ENCODE data around the gene EPC1. TPM values are rescaled to one million over a fixed set of nuclear protein-coding genes. Genes with fewer than 3 reads are reported as not detected.

Gene EPC1
- total RNA-seq, 1 donor from 2014 or later, result 36.0 TPM

GRCh38 chr10:32386623-32387260 is 39.8 kb upstream of the EPC1 start:
- Histone ChIP-seq H3K4me1 (no peaks in the 10 kb centered on the region), H3K27me3 (no peaks in the 10 kb centered on the region), H3K36me3 (no peaks in the 10 kb centered on the region), H3K4me3 (no peak overlapping the region), H3K9me3 (no peaks in the 10 kb centered on the region), H3K27ac (no peak overlapping the region)
- intact Hi-C loops (cut with DNase I), result no loop called here
- DNase-seq (no peak), ATAC-seq (no peak)
- TF ChIP-seq, protein P1, sequence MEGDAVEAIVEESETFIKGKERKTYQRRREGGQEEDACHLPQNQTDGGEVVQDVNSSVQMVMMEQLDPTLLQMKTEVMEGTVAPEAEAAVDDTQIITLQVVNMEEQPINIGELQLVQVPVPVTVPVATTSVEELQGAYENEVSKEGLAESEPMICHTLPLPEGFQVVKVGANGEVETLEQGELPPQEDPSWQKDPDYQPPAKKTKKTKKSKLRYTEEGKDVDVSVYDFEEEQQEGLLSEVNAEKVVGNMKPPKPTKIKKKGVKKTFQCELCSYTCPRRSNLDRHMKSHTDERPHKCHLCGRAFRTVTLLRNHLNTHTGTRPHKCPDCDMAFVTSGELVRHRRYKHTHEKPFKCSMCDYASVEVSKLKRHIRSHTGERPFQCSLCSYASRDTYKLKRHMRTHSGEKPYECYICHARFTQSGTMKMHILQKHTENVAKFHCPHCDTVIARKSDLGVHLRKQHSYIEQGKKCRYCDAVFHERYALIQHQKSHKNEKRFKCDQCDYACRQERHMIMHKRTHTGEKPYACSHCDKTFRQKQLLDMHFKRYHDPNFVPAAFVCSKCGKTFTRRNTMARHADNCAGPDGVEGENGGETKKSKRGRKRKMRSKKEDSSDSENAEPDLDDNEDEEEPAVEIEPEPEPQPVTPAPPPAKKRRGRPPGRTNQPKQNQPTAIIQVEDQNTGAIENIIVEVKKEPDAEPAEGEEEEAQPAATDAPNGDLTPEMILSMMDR (IDR thresholded peaks at IDR 0.05), result no peak

DNA sequence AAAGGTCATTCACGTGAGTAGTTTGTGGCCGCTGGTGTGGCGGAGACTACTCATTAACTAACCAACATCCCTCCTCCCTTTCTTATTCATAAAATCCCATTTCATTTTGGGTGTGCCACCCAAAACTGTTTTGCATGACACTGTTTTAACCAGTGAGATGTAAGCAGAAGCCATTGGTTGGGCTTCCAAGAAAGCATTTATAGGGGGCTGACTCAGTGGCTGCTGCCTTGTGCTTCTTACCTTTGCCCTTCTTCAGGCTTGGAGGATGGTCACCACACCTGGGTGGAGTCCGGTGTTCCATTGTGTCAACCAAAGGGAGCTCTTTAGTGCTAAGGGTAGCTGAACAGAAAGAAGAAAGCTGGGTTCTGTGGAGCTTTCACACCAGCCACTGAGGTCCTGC is 37.2 kb upstream of the EPC1 start:
- Histone ChIP-seq H3K27me3 (no peaks in the 10 kb centered on the region), H3K4me1 (no peaks in the 10 kb centered on the region), H3K36me3 (no peaks in the 10 kb centered on the region), H3K4me3 (no peak overlapping the region), H3K27ac (no peak overlapping the region), H3K9me3 (no peaks in the 10 kb centered on the region)
- intact Hi-C loops (cut with DNase I), result no loop called here
- TF ChIP-seq, protein P1 (IDR thresholded peaks at IDR 0.05), result no peak
- no peak for ATAC-seq
- no peak for DNase-seq

DNA sequence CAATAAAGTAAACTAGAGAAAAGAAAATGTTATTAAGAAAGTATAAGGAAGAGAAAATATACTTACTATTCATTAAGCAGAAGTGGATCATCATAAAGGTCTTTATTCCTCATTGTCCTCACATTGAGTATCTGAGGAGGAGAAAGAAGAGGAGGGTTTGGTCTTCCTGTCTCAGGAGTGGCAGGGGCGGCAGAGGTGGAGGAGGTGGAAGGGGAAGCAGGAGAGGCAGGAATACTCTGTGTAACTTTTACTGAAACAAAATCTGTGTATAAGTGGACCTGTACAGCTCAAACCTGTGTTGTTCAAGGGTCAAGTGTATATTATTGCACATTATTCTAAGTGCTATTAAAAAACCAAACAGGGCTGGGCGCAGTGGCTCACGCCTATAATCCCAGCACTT is 34.2 kb upstream of the EPC1 start:
- Histone ChIP-seq H3K4me1 (no peaks in the 10 kb centered on the region), H3K36me3 (no peaks in the 10 kb centered on the region), H3K9me3 (no peaks in the 10 kb centered on the region), H3K4me3 (no peak overlapping the region), H3K27ac (no peak overlapping the region), H3K27me3 (no peaks in the 10 kb centered on the region)
- intact Hi-C loops (cut with DNase I), result no loop called here
- ATAC-seq (peak; percentile 6), DNase-seq (no peak)
- TF ChIP-seq, protein P1 (IDR thresholded peaks at IDR 0.05), result no peak

- DNase-seq (no peak), ATAC-seq (no peak)
- Histone ChIP-seq H3K27ac (no peak overlapping the region), H3K4me1 (peaks cover 5% of the 10 kb centered on the region), H3K9me3 (no peaks in the 10 kb centered on the region), H3K4me3 (no peak overlapping the region), H3K36me3 (no peaks in the 10 kb centered on the region), H3K27me3 (no peaks in the 10 kb centered on the region)
- intact Hi-C loops (cut with DNase I), result no loop called here
- TF ChIP-seq, protein P1 (IDR thresholded peaks at IDR 0.05), result no peak
These were observed 33.1 kb upstream of the EPC1 start for GRCh38 chr10:32379950-32380551.

GRCh38 chr10:32379318-32379949 is 32.5 kb upstream of the EPC1 start:
- intact Hi-C loops (cut with DNase I), result no loop called here
- no peak for DNase-seq
- Histone ChIP-seq H3K9me3 (no peaks in the 10 kb centered on the region), H3K4me3 (peak overlapping the region; percentile 77), H3K27me3 (no peaks in the 10 kb centered on the region), H3K4me1 (peaks cover 11% of the 10 kb centered on the region), H3K36me3 (no peaks in the 10 kb centered on the region), H3K27ac (peak overlapping the region; percentile 86)
- TF ChIP-seq, protein P1 (IDR thresholded peaks at IDR 0.05), result no peak
- ATAC-seq, result peak; percentile 64

All from upper lobe of right lung (tissue), 1 donor.